IMR-90 (cell line): ENCODE results near the gene P2RX3. TPM values are rescaled to one million over a fixed set of nuclear protein-coding genes. Genes with fewer than 3 reads are reported as not detected.

Experiments used
- ATAC-seq: fragments of 200-7000 bp; cut with Tn5 transposase; 2 replicates; pipeline ENCODE4 v1.9.1; 2020; ENCODE audit warnings: low read depth, mild to moderate bottlenecking, moderate library complexity
- BruUV-seq: library from RNA; stranded (reverse); fragments of 400-500 nt; replicated peaks from 2 replicates; lab custom pipeline; 2021; lab: Mats Ljungman, UMichigan
- CTCF ChIA-PET: fragments of 300-600 bp; formaldehyde crosslinking; extraction: SDS; loops from one replicate; lab custom pipeline; 2021; ENCODE audit warnings: antibody characterized with exemption; lab: Yijun Ruan, JAX
- POLR2A ChIA-PET: fragments of 300-600 bp; sonication (Branson Sonifier 250); formaldehyde crosslinking; loops from one replicate; lab custom pipeline; 2022; ENCODE audit warnings: antibody characterized with exemption; ENCODE audit not compliant: unreplicated experiment; lab: Charles Lee
- DNase-seq: peaks from one replicate; pipeline ENCODE4 v3.0.0; 2013
- H2AFZ ChIP-seq: replicated peaks from 2 replicates; pipeline ENCODE3; 2013; ENCODE audit warnings: low read length, mild to moderate bottlenecking; ENCODE audit not compliant: poor library complexity
- H2AK5ac ChIP-seq: 2 replicates; pipeline ENCODE4 v1.6.1; 2013; ENCODE audit warnings: low read depth, low read length, inconsistent platforms
- H2AK9ac ChIP-seq: replicated peaks from 2 replicates; pipeline ENCODE3; 2013; ENCODE audit warnings: mild to moderate bottlenecking, low read depth, low read length, moderate library complexity; ENCODE audit not compliant: poor library complexity
- H2BK120ac ChIP-seq: 2 replicates; pipeline ENCODE4 v1.6.1; 2013; ENCODE audit warnings: low read depth, low read length, inconsistent platforms
- H2BK15ac ChIP-seq: 3 replicates; pipeline ENCODE4 v1.6.1; 2013; ENCODE audit warnings: low read depth, low read length, inconsistent platforms
- H2BK20ac ChIP-seq: 2 replicates; pipeline ENCODE4 v1.6.1; 2013; ENCODE audit warnings: low read depth, mild to moderate bottlenecking, inconsistent platforms, low read length, moderate library complexity
- H2BK5ac ChIP-seq: 2 replicates; pipeline ENCODE4 v1.6.1; 2013; ENCODE audit warnings: mild to moderate bottlenecking, low read depth, low read length, inconsistent platforms; ENCODE audit not compliant: poor library complexity, severe bottlenecking
- H3K14ac ChIP-seq: replicated peaks from 2 replicates; pipeline ENCODE4 v1.6.1; 2013; ENCODE audit warnings: low read depth, low read length, inconsistent platforms
- H3K18ac ChIP-seq: 2 replicates; pipeline ENCODE4 v1.6.1; 2013; ENCODE audit warnings: low read depth, low read length, control low read depth
- H3K23ac ChIP-seq: 2 replicates; pipeline ENCODE4 v1.6.1; 2013; ENCODE audit warnings: low read depth, low read length, inconsistent platforms
- H3K27ac ChIP-seq: 2 replicates; pipeline ENCODE4 v1.5.1; 2013; ENCODE audit warnings: mild to moderate bottlenecking, control low read depth, low read length; ENCODE audit not compliant: insufficient read depth
- H3K27me3 ChIP-seq: 2 replicates; pipeline ENCODE4 v1.6.1; 2013; ENCODE audit warnings: low read length; ENCODE audit not compliant: control insufficient read depth, insufficient read depth
- H3K36me3 ChIP-seq: 2 replicates; pipeline ENCODE4 v1.6.1; 2013; ENCODE audit warnings: low read length, mixed read lengths; ENCODE audit not compliant: control insufficient read depth, insufficient read depth
- H3K4ac ChIP-seq: 2 replicates; pipeline ENCODE4 v1.6.1; 2013; ENCODE audit warnings: low read depth, low read length, inconsistent platforms
- H3K4me1 ChIP-seq: 2 replicates; pipeline ENCODE4 v1.6.1; 2013; ENCODE audit warnings: low read length, mixed read lengths; ENCODE audit not compliant: control insufficient read depth, insufficient read depth
- H3K4me2 ChIP-seq: 2 replicates; pipeline ENCODE4 v1.6.1; 2013; ENCODE audit warnings: low read depth, mild to moderate bottlenecking, control low read depth, low read length, moderate library complexity
- H3K4me3 ChIP-seq: 2 replicates; pipeline ENCODE4 v1.5.1; 2013; ENCODE audit warnings: low read depth, mild to moderate bottlenecking, control low read depth, low read length, moderate library complexity; ENCODE audit not compliant: insufficient read depth
- H3K56ac ChIP-seq: 2 replicates; pipeline ENCODE4 v1.6.1; 2013; ENCODE audit warnings: low read length, inconsistent platforms; ENCODE audit not compliant: insufficient read depth; ENCODE audit errors: extremely low read depth
- H3K79me1 ChIP-seq, 2 experiments: 2 replicates each; pipeline ENCODE4 v1.6.1; 2013; ENCODE audit warnings: low read length in 2 of 2, inconsistent platforms in 1 of 2, low read depth in 1 of 2
- H3K9ac ChIP-seq: 2 replicates; pipeline ENCODE4 v1.6.1; 2013; ENCODE audit warnings: low read depth, low read length, control low read depth
- H3K9me1 ChIP-seq: 2 replicates; pipeline ENCODE4 v1.6.1; 2013; ENCODE audit warnings: low read length, inconsistent platforms; ENCODE audit not compliant: insufficient read depth
- H3K9me3 ChIP-seq: 2 replicates; pipeline ENCODE4 v1.6.1; 2013; ENCODE audit warnings: low read length; ENCODE audit not compliant: control insufficient read depth, insufficient read depth
- H4K20me1 ChIP-seq: 2 replicates; pipeline ENCODE4 v1.6.1; 2013; ENCODE audit warnings: low read length, inconsistent platforms; ENCODE audit not compliant: insufficient read depth
- H4K5ac ChIP-seq: 2 replicates; pipeline ENCODE4 v1.6.1; 2013; ENCODE audit warnings: mild to moderate bottlenecking, low read depth, low read length, control low read depth
- H4K8ac ChIP-seq, 2 experiments: 2 replicates each; pipeline ENCODE4 v1.6.1; 2013; ENCODE audit warnings: low read depth in 2 of 2, low read length in 2 of 2, control low read depth in 1 of 2, inconsistent platforms in 1 of 2
- H4K91ac ChIP-seq: 2 replicates; pipeline ENCODE4 v1.6.1; 2013; ENCODE audit warnings: low read depth, low read length, inconsistent platforms; ENCODE audit not compliant: insufficient read depth
- ELK1 ChIP-seq: fragments of 150-350 bp; IDR thresholded peaks from 2 replicates; pipeline ENCODE4 v1.6.1; 2016; ENCODE audit warnings: low read depth, mild to moderate bottlenecking, low read length, moderate library complexity, borderline replicate concordance
- POLR2A ChIP-seq: IDR thresholded peaks from 2 replicates; pipeline ENCODE4 v1.6.1; 2012; ENCODE audit warnings: mild to moderate bottlenecking, low read depth, low read length
- RFX5 ChIP-seq: IDR thresholded peaks from 2 replicates; pipeline ENCODE4 v1.8.0; 2012; ENCODE audit warnings: low read depth, mild to moderate bottlenecking, low read length, moderate library complexity
- WGBS, 2 experiments: methylation state at CpG; one replicate each; pipeline versions ENCODE4 v1.1.5 to v1.1.7; 2013; ENCODE audit warnings: missing lambda C conversion rate in 2 of 2; ENCODE audit not compliant: insufficient read length in 1 of 2; ENCODE audit errors: extremely low coverage in 2 of 2; 5-methylcytosine and 5-hydroxymethylcytosine counted together
- dilution Hi-C: fragments of 300-500 bp; cut with HindIII; formaldehyde crosslinking; loops from one replicate; pipeline ENCODE4 v1.14.3; 2018; ENCODE audit warnings: low sequenced_read_pairs; ENCODE audit not compliant: unreplicated experiment
- in situ Hi-C: fragments of 300-500 bp; cut with MboI; formaldehyde crosslinking; loops from 3 replicates; pipeline ENCODE4 v1.14.3; 2019; ENCODE audit warnings: low sequenced_read_pairs, inconsistent platforms, mixed read lengths
- intact Hi-C: fragments of 100-400 bp; cut with micrococcal nuclease; formaldehyde crosslinking; loops from 2 replicates; pipeline ENCODE4 v1.10.0; 2022
- polyA plus RNA-seq, 3 experiments: library from polyadenylated mRNA; depleted of rRNA; stranded (reverse); fragments of >200 nt; gene quantifications; 2 replicates each; pipeline ENCODE4 v1.2.3, GENCODE V29; 2012; ENCODE audit warnings: low replicate concordance in 1 of 3
- total RNA-seq: library from RNA; depleted of rRNA; stranded (reverse); fragments of >200 nt; gene quantifications from 2 replicates; pipeline ENCODE4 v1.2.3, GENCODE V29; 2012

The P2RX3 gene
- total and polyA plus RNA-seq, 2 of the 4 experiments (the other 2 are of a cell fraction), result not detected

- Histone ChIP-seq H3K9ac (no peak overlapping the region), H3K23ac (no peak overlapping the region), H3K56ac (no peak overlapping the region), H3K4me2 (no peak overlapping the region), H4K5ac (no peak overlapping the region), H2BK20ac (no peak overlapping the region), H3K18ac (no peak overlapping the region), H3K14ac (no peak overlapping the region), H2AK9ac (no peak overlapping the region), H3K4ac (no peak overlapping the region), H2BK15ac (no peak overlapping the region), H4K91ac (no peak overlapping the region), H3K27me3 (0 out of 2 replicates have a peak, but pooled peaks cover 1% of the 10 kb centered on the region), H3K27ac (no peak overlapping the region), H2BK5ac (no peak overlapping the region), H3K9me3 (no peaks in the 10 kb centered on the region), H2AK5ac (no peak overlapping the region), H3K9me1 (no peaks in the 10 kb centered on the region), H4K20me1 (no peaks in the 10 kb centered on the region), H3K36me3 (peaks cover 18% of the 10 kb centered on the region), H3K4me3 (no peak overlapping the region), H3K4me1 (peaks cover 3% of the 10 kb centered on the region; the same call in 1 of the 2 replicates), H4K8ac (no peak overlapping the region), H2AFZ (no peak overlapping the region), H2BK120ac (no peak overlapping the region), H3K79me1 (no peaks in the 10 kb centered on the region)
- intact Hi-C loops, result no loop called here
- DNase-seq, result no peak
- no peak for ATAC-seq
- WGBS, 2 experiments, result 75% methylated on average over 1 of the region's 8 CpGs; no CpG with 5 or more reads in 1 of the 2 experiments
- POLR2A ChIA-PET, result no interaction called here
- in situ Hi-C loops, result no loop called here
- BruUV-seq, result no TSS peak
- dilution Hi-C loops, result no loop called here
- TF ChIP-seq RFX5 (no peak), ELK1 (no peak), POLR2A (no peak)
- CTCF ChIA-PET, result no interaction called here
Observed at GRCh38 chr11:57407941-57408475, 69.9 kb downstream of the P2RX3 start.
